Measurements from ENCODE around the gene SPEN.

- TF ChIP-seq TCF12 (IDR thresholded peaks at IDR 0.05) = no peak
- no peak for TF ChIP-seq FOXJ3 (CRISPR knock-in tag; IDR thresholded peaks at IDR 0.05)
- TF ChIP-seq SMC3 (IDR thresholded peaks at IDR 0.05; ENCODE audit: low read depth, low read length) = no peak
- TF ChIP-seq CTCF (IDR thresholded peaks at IDR 0.05) = no peak
- no peak for TF ChIP-seq SIN3A (IDR thresholded peaks at IDR 0.05; ENCODE audit: borderline replicate concordance, low read depth, low read length)
- no peak for TF ChIP-seq REST (IDR thresholded peaks at IDR 0.05; ENCODE audit: low read depth, low read length)
- no peak for TF ChIP-seq RCOR1 (IDR thresholded peaks at IDR 0.05; ENCODE audit: low read length)
- no peak for TF ChIP-seq TAF1 (IDR thresholded peaks at IDR 0.05; ENCODE audit: borderline replicate concordance, low read depth, low read length)
- TF ChIP-seq RAD21 (IDR thresholded peaks at IDR 0.05; ENCODE audit: low read length) = no peak
- no peak for TF ChIP-seq JUND (IDR thresholded peaks at IDR 0.05)
- TF ChIP-seq YY1 (IDR thresholded peaks at IDR 0.05; ENCODE audit: low read depth) = no peak
- no peak for TF ChIP-seq FOXM1 (IDR thresholded peaks at IDR 0.05; ENCODE audit: low read depth)
Observed at GRCh38 chr1:15825800-15826199, 21.7 kb upstream of the SPEN start.
